ENCODE data around the gene APOBEC3A. TPM values are rescaled to one million over a fixed set of nuclear protein-coding genes. Genes with fewer than 3 reads are reported as not detected.
A peak's percentile ranks its signal among the peaks of the same experiment; 100 is the strongest.
"Not testable (repeated sequence)": the region's sequence is repeated elsewhere in the genome, so short reads cannot be mapped to it uniquely, and the experiment has no call there.

Gene APOBEC3A
- total and polyA plus RNA-seq, 4 experiments from 2014 or later = not detected

DNA sequence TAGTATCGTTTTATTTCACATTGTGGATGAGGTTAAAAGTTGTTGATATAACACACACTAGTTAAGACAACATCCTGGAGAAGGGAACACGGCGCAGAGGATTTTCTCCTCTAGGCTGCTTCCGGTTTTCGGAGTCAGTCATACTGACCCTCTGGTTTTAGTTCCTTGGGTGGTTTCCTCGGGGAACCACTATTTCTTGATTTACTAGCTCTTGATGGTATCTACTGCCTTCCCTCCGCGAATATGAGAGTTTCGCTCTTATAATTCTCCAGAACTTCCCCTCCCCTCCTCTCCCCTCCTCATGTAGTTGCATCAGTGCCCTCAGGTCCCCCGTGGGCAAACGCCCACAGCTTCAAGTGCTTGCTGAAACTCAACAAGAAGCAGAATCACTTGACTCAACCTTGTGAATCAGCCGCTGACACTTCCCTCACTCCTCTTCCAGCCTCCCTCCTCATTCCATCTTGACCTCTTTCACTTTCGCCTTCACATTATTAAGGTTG lies 15.9 kb upstream of the APOBEC3A start:
- H3K4me3 ChIP-seq (ENCODE audit: low read length in 2 of 2) = peak overlapping the region; percentile 13 to 16
- Mint-ChIP-seq H3K27me3 (peaks cover 16% of the 10 kb centered on the region in 2 donors), H3K27ac (peak overlapping the region in 5 of 7 donors; percentile 20 to 70 (median 65)), H3K36me3 (no peaks in the 10 kb centered on the region), H3K4me3 (peak overlapping the region; percentile 80 to 92 (median 87)), H3K9me3 (no peaks in the 10 kb centered on the region), H3K4me1 (peaks cover 12 to 23% (median 18%) of the 10 kb centered on the region in 4 donors)
- CTCF ChIA-PET (ENCODE audit: partially characterized antibody) = no interaction called here
- H3K9me3 ChIP-seq (ENCODE audit: control insufficient read depth in 1 of 2, low read length in 2 of 2) = no peaks in the 10 kb centered on the region
- no peak overlapping the region for H3K27ac ChIP-seq (ENCODE audit: low read depth, low read length)
- H3K36me3 ChIP-seq (ENCODE audit: insufficient read depth, low read length) = no peaks in the 10 kb centered on the region
- H3K4me1 ChIP-seq (ENCODE audit: insufficient read depth, low read length) = peaks cover 14% of the 10 kb centered on the region
- intact Hi-C loops (cut with micrococcal nuclease) = no loop called here
- no peaks in the 10 kb centered on the region for H3K27me3 ChIP-seq (ENCODE audit: insufficient read depth, low read length)
- DNase-seq = peak in 1 of 5 donors; percentile 5
- POLR2A ChIA-PET (ENCODE audit: partially characterized antibody) = interaction anchor here (1.0 to 1.2 kb wide), 2 partner anchors 189 to 195 kb away, joined by 3 read pairs; no protein-coding TSS in a partner anchor

DNA sequence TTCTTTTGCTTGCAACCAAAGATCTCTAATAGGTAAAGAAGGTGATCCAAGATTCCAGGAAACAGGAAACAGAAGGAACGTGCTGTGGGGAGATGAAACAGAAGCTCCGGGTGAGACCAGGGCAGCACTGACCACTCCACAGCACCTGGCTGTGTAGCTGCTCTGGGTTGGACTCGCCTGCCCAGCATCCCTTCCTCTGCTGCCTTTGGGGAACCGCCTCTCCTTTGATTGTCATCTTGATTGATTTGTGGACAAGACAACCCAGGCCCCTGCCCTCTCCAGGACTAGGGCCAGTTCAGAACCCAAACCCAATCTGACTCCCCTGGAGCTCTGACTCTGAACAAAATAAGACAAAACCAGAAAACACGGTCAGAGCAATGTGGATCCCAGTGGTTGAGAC lies 14.7 kb upstream of the APOBEC3A start:
- H3K36me3 Mint-ChIP-seq = no peaks in the 10 kb centered on the region
- H3K9me3 Mint-ChIP-seq = no peaks in the 10 kb centered on the region
- peaks cover 14% of the 10 kb centered on the region for H3K4me1 ChIP-seq (ENCODE audit: insufficient read depth, low read length)
- no peaks in the 10 kb centered on the region for H3K36me3 ChIP-seq (ENCODE audit: insufficient read depth, low read length)
- H3K4me3 ChIP-seq (ENCODE audit: low read length in 2 of 2) = no peak overlapping the region
- CTCF ChIA-PET (ENCODE audit: partially characterized antibody) = interaction anchor here (1.3 kb wide), 1 partner anchor 174 kb away, joined by 3 read pairs; no protein-coding TSS in a partner anchor
- H3K4me1 Mint-ChIP-seq = peaks cover 12 to 23% (median 18%) of the 10 kb centered on the region in 4 donors
- H3K27ac Mint-ChIP-seq = no peak overlapping the region
- intact Hi-C loops (cut with micrococcal nuclease) = no loop called here
- no peak overlapping the region for H3K27ac ChIP-seq (ENCODE audit: low read depth, low read length)
- H3K27me3 ChIP-seq (ENCODE audit: insufficient read depth, low read length) = no peaks in the 10 kb centered on the region
- DNase-seq = no peak
- no peaks in the 10 kb centered on the region for H3K9me3 ChIP-seq (ENCODE audit: control insufficient read depth in 1 of 2, low read length in 2 of 2)
- peak overlapping the region in 2 of 8 donors; percentile 22 to 91 for H3K4me3 Mint-ChIP-seq
- H3K27me3 Mint-ChIP-seq = peaks cover 17 to 21% of the 10 kb centered on the region in 2 donors
- POLR2A ChIA-PET (ENCODE audit: partially characterized antibody) = no interaction called here

DNA sequence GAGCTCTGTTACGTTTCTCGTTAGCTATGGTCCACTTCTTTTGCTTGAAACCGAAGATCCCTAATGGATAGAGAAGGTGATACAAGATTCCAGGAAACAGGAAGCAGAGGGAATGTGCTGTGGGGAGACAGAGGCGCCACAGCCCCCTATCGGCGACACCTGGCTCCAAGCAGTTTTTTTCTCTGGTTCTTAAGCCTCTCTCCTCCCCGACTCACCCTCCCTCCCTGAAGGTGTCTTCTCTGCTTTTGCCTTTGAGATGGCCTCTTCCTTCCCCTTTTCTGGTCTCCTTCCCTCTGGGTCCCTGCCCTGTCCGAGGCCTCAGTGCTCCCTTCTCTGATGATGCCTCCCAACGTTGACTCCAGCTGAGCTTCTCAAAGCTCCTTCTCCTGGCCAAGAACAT lies 14.2 kb upstream of the APOBEC3A start:
- DNase-seq = no peak
- H3K36me3 Mint-ChIP-seq = no peaks in the 10 kb centered on the region
- Histone ChIP-seq H3K4me3 (ENCODE audit: low read length in 2 of 2) (no peak overlapping the region), H3K9me3 (ENCODE audit: control insufficient read depth in 1 of 2, low read length in 2 of 2) (no peaks in the 10 kb centered on the region), H3K36me3 (ENCODE audit: insufficient read depth, low read length) (no peaks in the 10 kb centered on the region), H3K27me3 (ENCODE audit: insufficient read depth, low read length) (no peaks in the 10 kb centered on the region), H3K27ac (ENCODE audit: low read depth, low read length) (no peak overlapping the region), H3K4me1 (ENCODE audit: insufficient read depth, low read length) (peaks cover 14% of the 10 kb centered on the region)
- H3K27ac Mint-ChIP-seq = no peak overlapping the region
- peaks cover 15 to 18% of the 10 kb centered on the region in 2 donors for H3K27me3 Mint-ChIP-seq
- peak overlapping the region in 2 of 8 donors; percentile 35 to 91 for H3K4me3 Mint-ChIP-seq
- intact Hi-C loops (cut with micrococcal nuclease) = no loop called here
- POLR2A ChIA-PET (ENCODE audit: partially characterized antibody) = no interaction called here
- peaks cover 12 to 23% (median 18%) of the 10 kb centered on the region in 4 donors for H3K4me1 Mint-ChIP-seq
- CTCF ChIA-PET (ENCODE audit: partially characterized antibody) = interaction anchor here (1.3 kb wide), 1 partner anchor 174 kb away, joined by 3 read pairs; no protein-coding TSS in a partner anchor
- H3K9me3 Mint-ChIP-seq = no peaks in the 10 kb centered on the region

DNA sequence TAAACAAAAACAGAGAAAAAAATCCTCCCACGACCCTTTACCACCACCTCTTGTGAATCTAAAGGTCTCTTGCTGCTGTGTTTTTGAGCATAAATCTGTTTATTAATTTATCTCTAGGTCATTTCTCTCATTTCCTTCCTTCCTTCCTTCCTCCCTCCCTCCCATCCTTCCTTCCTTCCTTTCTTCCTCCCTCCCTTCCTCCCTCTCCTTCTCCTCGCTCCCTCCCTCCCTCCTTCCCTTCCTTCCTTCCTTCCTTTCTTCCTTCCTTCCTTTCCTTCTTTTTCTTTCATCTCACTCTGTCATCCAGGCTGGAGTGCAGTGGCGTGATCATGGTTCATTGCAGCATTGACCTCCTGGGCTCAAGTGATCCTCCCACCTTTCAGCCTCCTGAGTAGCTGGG lies 13.5 kb upstream of the APOBEC3A start:
- H3K4me3 ChIP-seq (ENCODE audit: low read length in 2 of 2) = no peak overlapping the region

DNA sequence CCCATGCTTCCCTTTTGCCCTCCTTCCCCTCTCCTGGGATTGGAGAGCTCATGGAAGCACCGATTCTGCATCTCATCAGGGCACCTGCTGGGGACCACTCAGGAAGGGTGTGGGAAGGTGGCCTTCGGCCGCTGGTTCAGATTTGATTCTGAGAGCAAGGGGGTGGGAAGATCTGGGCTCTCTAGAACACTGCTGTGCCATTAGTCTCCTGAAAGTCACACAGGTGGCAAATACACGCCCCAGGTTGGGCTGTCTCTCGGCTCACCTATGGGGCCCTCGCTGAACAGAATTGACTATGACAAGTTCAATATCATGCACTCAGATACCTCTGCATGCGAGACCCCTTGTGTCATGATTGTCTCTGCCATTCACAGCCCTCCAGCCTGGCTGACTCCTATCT lies 12.8 kb upstream of the APOBEC3A start:
- Histone ChIP-seq H3K36me3 (ENCODE audit: insufficient read depth, low read length) (no peaks in the 10 kb centered on the region), H3K27me3 (ENCODE audit: insufficient read depth, low read length) (no peaks in the 10 kb centered on the region), H3K27ac (ENCODE audit: low read depth, low read length) (no peak overlapping the region), H3K4me3 (ENCODE audit: low read length in 2 of 2) (no peak overlapping the region), H3K9me3 (ENCODE audit: control insufficient read depth in 1 of 2, low read length in 2 of 2) (no peaks in the 10 kb centered on the region), H3K4me1 (ENCODE audit: insufficient read depth, low read length) (peaks cover 14% of the 10 kb centered on the region)
- POLR2A ChIA-PET (ENCODE audit: partially characterized antibody) = no interaction called here
- CTCF ChIA-PET (ENCODE audit: partially characterized antibody) = no interaction called here
- intact Hi-C loops (cut with micrococcal nuclease) = no loop called here
- Mint-ChIP-seq H3K4me3 (no peak overlapping the region), H3K36me3 (no peaks in the 10 kb centered on the region), H3K27me3 (peaks cover 16% of the 10 kb centered on the region in 2 donors), H3K27ac (no peak overlapping the region), H3K9me3 (no peaks in the 10 kb centered on the region), H3K4me1 (peaks cover 12 to 23% (median 18%) of the 10 kb centered on the region in 4 donors)
- no peak for DNase-seq

More for the DNA sequence above, 13.5 kb upstream of the APOBEC3A start:
- H3K4me1 ChIP-seq (ENCODE audit: insufficient read depth, low read length) = peaks cover 14% of the 10 kb centered on the region
- ChIA-PET POLR2A (ENCODE audit: partially characterized antibody) (no interaction called here), CTCF (ENCODE audit: partially characterized antibody) (no interaction called here)
- peaks cover 16% of the 10 kb centered on the region in 2 donors for H3K27me3 Mint-ChIP-seq
- no peaks in the 10 kb centered on the region for H3K36me3 Mint-ChIP-seq
- no peaks in the 10 kb centered on the region for H3K27me3 ChIP-seq (ENCODE audit: insufficient read depth, low read length)
- H3K4me3 Mint-ChIP-seq = no peak overlapping the region
- peaks cover 12 to 23% (median 18%) of the 10 kb centered on the region in 4 donors for H3K4me1 Mint-ChIP-seq
- no peaks in the 10 kb centered on the region for H3K36me3 ChIP-seq (ENCODE audit: insufficient read depth, low read length)
- no peak overlapping the region for H3K27ac Mint-ChIP-seq
- DNase-seq = no peak
- no peaks in the 10 kb centered on the region for H3K9me3 Mint-ChIP-seq
- H3K27ac ChIP-seq (ENCODE audit: low read depth, low read length) = no peak overlapping the region
- intact Hi-C loops (cut with micrococcal nuclease) = no loop called here
- no peaks in the 10 kb centered on the region for H3K9me3 ChIP-seq (ENCODE audit: control insufficient read depth in 1 of 2, low read length in 2 of 2)

DNA sequence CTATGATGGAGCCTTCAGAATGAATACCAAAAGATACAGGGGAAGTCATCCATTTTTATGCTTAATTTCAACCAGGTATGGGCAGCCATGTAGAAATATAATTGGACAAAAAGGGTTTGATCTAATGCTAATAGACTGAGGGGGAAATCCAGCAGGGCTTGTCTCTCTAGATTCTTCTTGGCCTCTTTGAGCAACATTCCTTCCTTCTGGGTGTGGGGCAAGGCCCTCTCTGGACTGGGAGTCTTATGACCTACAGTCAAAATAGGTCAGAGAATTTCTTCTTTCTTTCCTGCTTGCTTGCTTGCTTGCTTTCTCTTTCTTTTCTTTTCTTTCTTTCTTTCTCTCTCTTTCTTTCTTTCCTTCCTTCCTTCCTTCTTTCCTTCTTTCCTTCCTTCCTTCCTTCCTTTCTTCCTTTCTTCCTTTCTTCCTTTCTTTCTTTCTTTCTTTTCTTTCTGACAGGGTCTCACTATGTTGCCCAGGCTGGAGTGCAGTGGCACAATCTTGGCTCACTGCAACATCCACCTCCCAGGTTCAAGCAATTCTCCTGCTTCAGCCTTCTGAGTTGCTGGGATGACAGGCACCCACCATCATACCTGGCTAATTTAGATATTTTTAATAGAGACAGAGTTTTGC lies 11.6 kb upstream of the APOBEC3A start:
- H3K36me3 ChIP-seq (ENCODE audit: insufficient read depth, low read length); CTCF ChIA-PET (ENCODE audit: partially characterized antibody); H3K9me3 ChIP-seq (ENCODE audit: control insufficient read depth in 1 of 2, low read length in 2 of 2); intact Hi-C loops (cut with micrococcal nuclease); H3K36me3 Mint-ChIP-seq; H3K27ac ChIP-seq (ENCODE audit: low read depth, low read length); DNase-seq; H3K27me3 ChIP-seq (ENCODE audit: insufficient read depth, low read length); H3K9me3 Mint-ChIP-seq; POLR2A ChIA-PET (ENCODE audit: partially characterized antibody); H3K4me3 ChIP-seq (ENCODE audit: low read length in 2 of 2): not testable (repeated sequence)
- Mint-ChIP-seq H3K4me3 (peak overlapping the region in 1 of 8 donors; percentile 26), H3K27ac (peak overlapping the region in 1 of 7 donors; percentile 71), H3K27me3 (peaks cover 16% of the 10 kb centered on the region in 2 donors), H3K4me1 (peaks cover 12 to 23% (median 18%) of the 10 kb centered on the region in 4 donors)
- H3K4me1 ChIP-seq (ENCODE audit: insufficient read depth, low read length) = peaks cover 13% of the 10 kb centered on the region

DNA sequence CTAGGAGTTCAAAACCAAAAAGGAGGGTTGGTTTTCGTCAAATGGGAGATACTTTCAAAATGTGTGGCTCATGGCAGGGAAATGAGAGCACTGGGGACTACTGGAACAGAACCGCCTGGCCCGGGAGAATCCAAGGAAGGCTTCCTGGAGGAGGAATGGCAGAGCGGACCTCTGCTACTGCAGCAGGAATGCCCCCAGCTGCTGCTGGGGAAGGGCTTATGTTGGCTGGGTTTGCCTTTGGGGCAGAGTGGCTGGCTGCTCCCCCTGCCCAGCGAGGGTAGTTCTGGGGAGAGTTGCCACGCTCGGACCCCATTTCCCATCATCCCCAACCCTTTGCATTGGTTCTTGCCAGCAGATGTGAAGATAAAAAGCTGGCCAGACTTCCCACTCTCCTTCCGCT lies 10.6 kb upstream of the APOBEC3A start:
- CTCF ChIA-PET (ENCODE audit: partially characterized antibody) = no interaction called here
- no peak overlapping the region for H3K4me3 Mint-ChIP-seq
- H3K9me3 Mint-ChIP-seq = no peaks in the 10 kb centered on the region
- H3K36me3 Mint-ChIP-seq = no peaks in the 10 kb centered on the region
- H3K27me3 ChIP-seq (ENCODE audit: insufficient read depth, low read length) = no peaks in the 10 kb centered on the region
- H3K27ac Mint-ChIP-seq = no peak overlapping the region
- no peak for DNase-seq
- peaks cover 6 to 13% (median 10%) of the 10 kb centered on the region in 4 donors for H3K4me1 Mint-ChIP-seq
- POLR2A ChIA-PET (ENCODE audit: partially characterized antibody) = no interaction called here
- no peaks in the 10 kb centered on the region for H3K9me3 ChIP-seq (ENCODE audit: control insufficient read depth in 1 of 2, low read length in 2 of 2)
- H3K27me3 Mint-ChIP-seq = peaks cover 14% of the 10 kb centered on the region in 2 donors
- no peaks in the 10 kb centered on the region for H3K36me3 ChIP-seq (ENCODE audit: insufficient read depth, low read length)
- no peak overlapping the region for H3K27ac ChIP-seq (ENCODE audit: low read depth, low read length)
- H3K4me1 ChIP-seq (ENCODE audit: insufficient read depth, low read length) = peaks cover 3% of the 10 kb centered on the region
- no peak overlapping the region for H3K4me3 ChIP-seq (ENCODE audit: low read length in 2 of 2)
- intact Hi-C loops (cut with micrococcal nuclease) = no loop called here

All from CD4-positive, alpha-beta memory T cell (primary cell).